ENCODE data around the gene CEND1. TPM values are rescaled to one million over a fixed set of nuclear protein-coding genes. Genes with fewer than 3 reads are reported as not detected.

CEND1 gene
- total RNA-seq, 2 donors from 2014 or later, result 0.18 to 1.6 TPM

DNA sequence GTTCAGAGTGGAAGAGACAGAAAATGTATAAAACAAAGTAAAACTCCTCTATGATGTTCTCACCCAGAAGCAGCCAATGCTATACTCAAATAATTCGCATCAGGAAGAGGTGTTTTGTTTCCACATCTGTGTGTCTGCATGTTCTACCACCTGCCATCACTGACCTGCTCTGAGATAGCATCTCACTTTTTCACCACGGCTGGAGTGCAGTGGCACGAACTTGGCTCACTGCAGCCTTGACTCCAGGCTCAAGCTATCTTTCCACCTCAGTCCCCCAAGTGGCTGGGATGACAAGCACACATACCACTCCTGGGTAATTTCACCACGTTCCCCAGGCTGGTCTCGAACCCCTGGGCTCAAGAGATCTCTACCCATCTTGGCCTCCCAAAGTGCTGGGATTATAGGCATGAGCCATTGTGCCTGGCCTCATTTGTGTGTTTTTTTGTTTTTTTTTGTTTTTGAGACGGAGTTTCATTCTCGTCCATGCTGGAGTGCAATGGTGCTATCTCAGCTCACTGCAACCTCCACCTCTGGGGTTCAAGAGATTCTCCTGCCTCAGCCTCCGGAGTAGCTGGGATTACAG is 28.3 kb downstream of the CEND1 start:
- 86% methylated on average over 8 of the region's 8 CpGs for WGBS
- no peak overlapping the region for H3K27ac ChIP-seq
- H3K27me3 ChIP-seq (replicated peaks; ENCODE audit: insufficient read depth), result no peaks in the 10 kb centered on the region
- no peak overlapping the region for H3K4me3 ChIP-seq
- H3K4me1 ChIP-seq (replicated peaks), result no peaks in the 10 kb centered on the region
- H3K36me3 ChIP-seq, result peaks cover 12 to 31% of the 10 kb centered on the region in 2 donors
- no peaks in the 10 kb centered on the region for H3K9me3 ChIP-seq
- no peak for TF ChIP-seq POLR2AphosphoS5 (IDR thresholded peaks at IDR 0.05)
- TF ChIP-seq POLR2A (IDR thresholded peaks at IDR 0.05), result no peak
- TF ChIP-seq, protein P1, sequence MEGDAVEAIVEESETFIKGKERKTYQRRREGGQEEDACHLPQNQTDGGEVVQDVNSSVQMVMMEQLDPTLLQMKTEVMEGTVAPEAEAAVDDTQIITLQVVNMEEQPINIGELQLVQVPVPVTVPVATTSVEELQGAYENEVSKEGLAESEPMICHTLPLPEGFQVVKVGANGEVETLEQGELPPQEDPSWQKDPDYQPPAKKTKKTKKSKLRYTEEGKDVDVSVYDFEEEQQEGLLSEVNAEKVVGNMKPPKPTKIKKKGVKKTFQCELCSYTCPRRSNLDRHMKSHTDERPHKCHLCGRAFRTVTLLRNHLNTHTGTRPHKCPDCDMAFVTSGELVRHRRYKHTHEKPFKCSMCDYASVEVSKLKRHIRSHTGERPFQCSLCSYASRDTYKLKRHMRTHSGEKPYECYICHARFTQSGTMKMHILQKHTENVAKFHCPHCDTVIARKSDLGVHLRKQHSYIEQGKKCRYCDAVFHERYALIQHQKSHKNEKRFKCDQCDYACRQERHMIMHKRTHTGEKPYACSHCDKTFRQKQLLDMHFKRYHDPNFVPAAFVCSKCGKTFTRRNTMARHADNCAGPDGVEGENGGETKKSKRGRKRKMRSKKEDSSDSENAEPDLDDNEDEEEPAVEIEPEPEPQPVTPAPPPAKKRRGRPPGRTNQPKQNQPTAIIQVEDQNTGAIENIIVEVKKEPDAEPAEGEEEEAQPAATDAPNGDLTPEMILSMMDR (IDR thresholded peaks at IDR 0.05), result no peak
- intact Hi-C loops (cut with DNase I), result no loop called here
- no peak for DNase-seq (ENCODE audit: low spot score)

DNA sequence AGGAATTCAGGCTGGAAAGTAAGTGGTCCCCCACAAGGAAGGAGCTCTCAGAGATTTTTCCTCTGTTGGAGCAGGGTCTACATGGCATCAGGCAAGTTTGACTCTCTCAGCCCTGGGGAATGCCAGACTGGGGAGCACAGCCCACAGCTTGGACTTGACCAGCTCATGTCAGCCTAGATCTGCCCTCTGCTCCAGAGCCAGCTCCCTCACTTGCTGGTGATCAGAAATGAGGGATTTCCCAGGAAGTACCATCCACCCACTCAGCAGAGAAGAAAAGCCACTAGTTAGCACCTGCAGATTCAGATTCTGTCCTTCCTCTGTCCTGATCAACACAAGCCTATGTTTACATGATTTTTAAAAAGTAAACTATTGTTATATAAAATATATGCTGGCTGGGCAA is 29.7 kb downstream of the CEND1 start:
- Histone ChIP-seq H3K27ac (no peak overlapping the region), H3K4me3 (no peak overlapping the region), H3K9me3 (no peaks in the 10 kb centered on the region), H3K36me3 (peaks cover 12 to 31% of the 10 kb centered on the region in 2 donors), H3K4me1 (replicated peaks) (no peaks in the 10 kb centered on the region), H3K27me3 (replicated peaks; ENCODE audit: insufficient read depth) (no peaks in the 10 kb centered on the region)
- no peak for DNase-seq (ENCODE audit: low spot score)
- intact Hi-C loops (cut with DNase I), result no loop called here
- TF ChIP-seq POLR2A (IDR thresholded peaks at IDR 0.05) (no peak), POLR2AphosphoS5 (IDR thresholded peaks at IDR 0.05) (no peak)
- TF ChIP-seq, protein P1 (IDR thresholded peaks at IDR 0.05), result no peak

DNA sequence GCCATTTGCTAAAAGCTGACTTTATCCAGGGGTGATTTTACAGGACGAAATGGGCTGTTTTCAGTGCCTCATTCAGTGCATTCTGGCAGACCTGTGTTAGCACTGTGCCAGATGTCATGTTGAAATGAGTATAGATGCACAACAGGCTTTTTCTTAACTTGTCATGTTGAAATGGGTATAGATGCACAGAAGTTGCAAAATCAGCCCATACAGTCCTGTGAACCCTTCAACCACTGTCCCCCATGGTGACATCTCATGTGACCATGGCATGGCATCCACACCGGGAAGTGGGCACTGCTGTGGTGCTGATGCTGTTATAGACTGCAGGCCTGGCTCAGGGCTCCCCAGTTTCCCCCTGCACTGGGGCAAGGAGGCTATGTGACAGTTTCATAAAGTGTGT is 40.2 kb downstream of the CEND1 start:
- no peaks in the 10 kb centered on the region for H3K9me3 ChIP-seq
- DNase-seq (ENCODE audit: low spot score), result no peak
- no peak overlapping the region for H3K27ac ChIP-seq
- H3K4me1 ChIP-seq (replicated peaks), result no peaks in the 10 kb centered on the region
- TF ChIP-seq POLR2AphosphoS5 (IDR thresholded peaks at IDR 0.05) (no peak), POLR2A (IDR thresholded peaks at IDR 0.05) (no peak)
- TF ChIP-seq, protein P1 (IDR thresholded peaks at IDR 0.05), result no peak
- intact Hi-C loops (cut with DNase I), result no loop called here
- no peaks in the 10 kb centered on the region for H3K27me3 ChIP-seq (replicated peaks; ENCODE audit: insufficient read depth)
- no peak overlapping the region for H3K4me3 ChIP-seq
- 46% methylated on average over 2 of the region's 2 CpGs for WGBS
- H3K36me3 ChIP-seq, result no peaks in the 10 kb centered on the region

DNA sequence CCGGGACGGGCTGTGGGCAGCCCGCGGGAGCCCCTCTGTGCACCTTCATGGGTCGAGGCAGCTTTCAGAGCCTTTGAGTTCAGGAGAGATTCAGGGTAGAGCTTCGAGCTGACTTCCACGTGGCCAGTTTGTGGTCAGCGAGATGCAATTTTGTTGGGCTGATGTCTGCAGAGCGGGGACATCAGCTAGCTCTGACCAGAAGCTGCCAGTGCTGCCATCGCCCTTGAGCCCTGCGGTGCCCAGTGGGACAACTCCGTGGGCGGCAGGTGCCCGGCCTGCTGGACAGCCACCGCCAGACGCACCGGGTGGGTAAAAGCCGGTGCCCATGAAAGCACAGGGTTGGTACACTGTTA is 41.9 kb downstream of the CEND1 start:
- intact Hi-C loops (cut with DNase I), result no loop called here
- no peak for DNase-seq (ENCODE audit: low spot score)
- TF ChIP-seq POLR2A (IDR thresholded peaks at IDR 0.05), result no peak
- WGBS, result 9% methylated on average over 14 of the region's 18 CpGs
- Histone ChIP-seq H3K9me3 (no peaks in the 10 kb centered on the region), H3K27me3 (replicated peaks; ENCODE audit: insufficient read depth) (no peaks in the 10 kb centered on the region), H3K36me3 (no peaks in the 10 kb centered on the region), H3K4me3 (peak overlapping the region; percentile 96 to 100), H3K4me1 (replicated peaks) (no peaks in the 10 kb centered on the region), H3K27ac (peak overlapping the region; percentile 84 to 91)

DNA sequence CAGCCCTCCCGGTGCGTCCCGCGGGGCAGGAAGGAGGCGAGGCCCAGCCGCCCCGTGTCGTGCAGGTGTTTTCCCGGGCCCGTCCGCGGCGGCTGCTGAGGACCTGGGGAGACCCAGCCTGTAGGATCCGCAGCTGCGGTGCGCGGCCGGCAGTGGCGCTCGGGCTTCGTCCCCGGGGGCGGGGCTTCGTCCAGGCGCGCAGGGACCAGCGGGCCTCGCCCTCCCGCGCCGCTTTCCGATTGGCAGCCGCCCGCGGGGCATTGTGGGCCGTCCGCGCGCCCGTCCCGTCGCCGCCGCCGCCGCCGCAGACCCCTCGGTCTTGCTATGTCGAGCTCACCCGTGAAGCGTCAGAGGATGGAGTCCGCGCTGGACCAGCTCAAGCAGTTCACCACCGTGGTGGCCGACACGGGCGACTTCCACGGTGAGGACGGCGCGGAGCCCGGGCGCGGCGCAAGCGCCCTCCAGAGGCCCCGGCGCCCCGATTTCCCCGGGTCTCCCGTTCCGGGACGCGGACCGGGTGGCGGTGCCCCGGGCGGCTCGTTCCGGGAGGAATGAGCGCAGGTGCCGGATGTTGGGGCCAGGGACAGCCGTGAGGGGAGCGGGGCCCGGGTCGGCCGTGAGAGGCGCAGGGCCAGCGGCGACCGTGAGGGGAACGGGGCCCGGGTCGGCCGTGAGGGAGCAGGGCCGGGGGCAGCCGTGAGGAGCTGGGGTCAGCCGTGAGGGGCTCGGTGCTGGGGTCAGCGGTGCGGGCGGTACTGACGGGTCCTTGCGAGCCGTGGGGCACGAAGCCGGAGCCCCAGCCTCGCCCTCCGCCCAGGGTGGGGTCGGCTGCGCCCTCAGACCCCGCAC is 42.5 kb downstream of the CEND1 start, which contains the start of gene TALDO1:
Gene TALDO1 (plus strand): TSS at position 307 of the 849 bp plus-strand sequence. CDS start 18 bp downstream, at position 325.
- Histone ChIP-seq H3K36me3 (no peaks in the 10 kb centered on the region), H3K9me3 (no peaks in the 10 kb centered on the region), H3K4me3 (peak within 1 kb of the TSS; percentile 96 to 100), H3K27me3 (replicated peaks; ENCODE audit: insufficient read depth) (no peaks in the 10 kb centered on the region), H3K27ac (peak within 1 kb of the TSS; percentile 84 to 91), H3K4me1 (replicated peaks) (no peaks in the 10 kb centered on the region)
- peak; percentile 67 for TF ChIP-seq POLR2A (IDR thresholded peaks at IDR 0.05)
- TF ChIP-seq POLR2AphosphoS5 (IDR thresholded peaks at IDR 0.05), result peak; percentile 11
- TF ChIP-seq, protein P1 (IDR thresholded peaks at IDR 0.05), result peak in 2 of 4 experiments; percentile 42 to 49
- under 1% methylated on average over 47 of the region's 112 CpGs for WGBS
- peak; percentile 90 for DNase-seq (ENCODE audit: low spot score)
- intact Hi-C loops (cut with DNase I), result no loop called here

Measured in prostate gland (tissue), 2 donors.